KOPT-K1 (cell line): ENCODE results near the gene RPLP2.

ENCODE experiments used
- H3K27ac ChIP-seq: fragments of 200-600 bp; sonication (generic); 2 replicates; pipeline ENCODE4 v1.5.1; 2016; ENCODE audit warnings: antibody characterized with exemption, mild to moderate bottlenecking, low read depth, low read length; ENCODE audit not compliant: poor library complexity, severe bottlenecking
- H3K36me3 ChIP-seq: fragments of 200-600 bp; sonication (generic); 2 replicates; pipeline ENCODE4 v1.5.1; 2017; ENCODE audit warnings: antibody characterized with exemption, mild to moderate bottlenecking, low read length, moderate library complexity; ENCODE audit not compliant: insufficient read depth
- H3K9me3 ChIP-seq: fragments of 200-600 bp; sonication (generic); 2 replicates; pipeline ENCODE4 v1.5.1; 2017; ENCODE audit warnings: antibody characterized with exemption, low read length, mild to moderate bottlenecking; ENCODE audit not compliant: insufficient read depth, poor library complexity, severe bottlenecking

RPLP2 gene

GRCh38 chr11:809287-810039, at the start of gene RPLP2:
RPLP2 (plus strand) TSS chr11:809967; CDS start chr11:810235, 268 bp downstream.
- Histone ChIP-seq H3K9me3 (no peaks in the 10 kb centered on the region), H3K36me3 (peaks cover 37% of the 10 kb centered on the region)

GRCh38 chr11:760236-760635, 49.5 kb upstream of the RPLP2 start:
- no peak overlapping the region for H3K27ac ChIP-seq
- peaks cover 98% of the 10 kb centered on the region for H3K36me3 ChIP-seq
- no peaks in the 10 kb centered on the region for H3K9me3 ChIP-seq

More at GRCh38 chr11:809287-810039, at the start of gene RPLP2:
- H3K27ac ChIP-seq, result peak within 1 kb of the TSS; percentile 97

GRCh38 chr11:761526-762108, 48.1 kb upstream of the RPLP2 start:
- Histone ChIP-seq H3K9me3 (no peaks in the 10 kb centered on the region), H3K36me3 (peaks cover 98% of the 10 kb centered on the region), H3K27ac (no peak overlapping the region)

- H3K9me3 ChIP-seq, result no peaks in the 10 kb centered on the region
- H3K27ac ChIP-seq, result no peak overlapping the region
- peaks cover 98% of the 10 kb centered on the region for H3K36me3 ChIP-seq
Measured at GRCh38 chr11:762421-763072, 47.2 kb upstream of the RPLP2 start.

- no peaks in the 10 kb centered on the region for H3K9me3 ChIP-seq
- H3K27ac ChIP-seq, result no peak overlapping the region
- peaks cover 93% of the 10 kb centered on the region for H3K36me3 ChIP-seq
Measured at GRCh38 chr11:763073-763463, 46.7 kb upstream of the RPLP2 start.

GRCh38 chr11:763549-764321, 46.0 kb upstream of the RPLP2 start:
- Histone ChIP-seq H3K36me3 (peaks cover 87% of the 10 kb centered on the region), H3K9me3 (no peaks in the 10 kb centered on the region), H3K27ac (no peak overlapping the region)

GRCh38 chr11:764322-765024, 45.3 kb upstream of the RPLP2 start:
- no peaks in the 10 kb centered on the region for H3K9me3 ChIP-seq
- peaks cover 80% of the 10 kb centered on the region for H3K36me3 ChIP-seq
- H3K27ac ChIP-seq, result no peak overlapping the region

GRCh38 chr11:765025-765801, 44.6 kb upstream of the RPLP2 start:
- Histone ChIP-seq H3K9me3 (no peaks in the 10 kb centered on the region), H3K27ac (no peak overlapping the region), H3K36me3 (peaks cover 79% of the 10 kb centered on the region)

- Histone ChIP-seq H3K36me3 (peaks cover 79% of the 10 kb centered on the region), H3K9me3 (no peaks in the 10 kb centered on the region), H3K27ac (no peak overlapping the region)
Measured at GRCh38 chr11:765802-766091, 44.0 kb upstream of the RPLP2 start.

- Histone ChIP-seq H3K27ac (no peak overlapping the region), H3K9me3 (no peaks in the 10 kb centered on the region), H3K36me3 (peaks cover 79% of the 10 kb centered on the region)
Measured at GRCh38 chr11:766106-766935, 43.4 kb upstream of the RPLP2 start.

GRCh38 chr11:766936-767210, 42.9 kb upstream of the RPLP2 start:
- Histone ChIP-seq H3K9me3 (no peaks in the 10 kb centered on the region), H3K36me3 (peaks cover 79% of the 10 kb centered on the region), H3K27ac (no peak overlapping the region)

GRCh38 chr11:767238-767637, 42.5 kb upstream of the RPLP2 start:
- H3K9me3 ChIP-seq, result no peaks in the 10 kb centered on the region

GRCh38 chr11:769887-770641, 39.7 kb upstream of the RPLP2 start:
- H3K9me3 ChIP-seq, result no peaks in the 10 kb centered on the region
- no peak overlapping the region for H3K27ac ChIP-seq
- H3K36me3 ChIP-seq, result peaks cover 80% of the 10 kb centered on the region

More at GRCh38 chr11:767238-767637, 42.5 kb upstream of the RPLP2 start:
- H3K27ac ChIP-seq, result no peak overlapping the region
- H3K36me3 ChIP-seq, result peaks cover 78% of the 10 kb centered on the region
